CD8-positive, alpha-beta memory T cell (primary cell): ENCODE results near the gene ZNF581. TPM values are rescaled to one million over a fixed set of nuclear protein-coding genes. Genes with fewer than 3 reads are reported as not detected.

Experiments used
- CTCF ChIA-PET: fragments of 350-600 bp; sonication (Branson Sonifier 250); formaldehyde crosslinking; loops from one replicate; lab custom pipeline; 2021; ENCODE audit warnings: antibody characterized with exemption; lab: Charles Lee
- POLR2A ChIA-PET: fragments of 350-600 bp; sonication (Branson Sonifier 250); formaldehyde crosslinking; loops from one replicate; lab custom pipeline; 2021; ENCODE audit warnings: antibody characterized with exemption; lab: Charles Lee
- DNase-seq, 5 donors: peaks; one replicate each; pipeline versions ENCODE4 v3.0.0 to v3.0.0-alpha.2; 2020 to 2022; ENCODE audit warnings: mixed read lengths in 1 of 5
- H3K27ac ChIP-seq: one replicate; pipeline ENCODE4 v1.7.0; 2013; ENCODE audit warnings: low read depth, mild to moderate bottlenecking, low read length, moderate library complexity
- H3K27me3 ChIP-seq: 2 replicates; pipeline ENCODE4 v1.7.0; 2013; ENCODE audit warnings: low read length, mild to moderate bottlenecking; ENCODE audit not compliant: insufficient read depth, poor library complexity, severe bottlenecking
- H3K36me3 ChIP-seq: 2 replicates; pipeline ENCODE4 v1.7.0; 2013; ENCODE audit warnings: mild to moderate bottlenecking, low read length, moderate library complexity; ENCODE audit not compliant: insufficient read depth
- H3K4me1 ChIP-seq: 2 replicates; pipeline ENCODE4 v1.7.0; 2013; ENCODE audit warnings: mild to moderate bottlenecking, low read length, moderate library complexity; ENCODE audit not compliant: insufficient read depth
- H3K4me3 ChIP-seq: 2 replicates; pipeline ENCODE4 v1.7.0; 2013; ENCODE audit warnings: mild to moderate bottlenecking, low read length
- H3K9me3 ChIP-seq: 2 replicates; pipeline ENCODE4 v1.7.0; 2013; ENCODE audit warnings: mild to moderate bottlenecking, low read length
- H3K27ac Mint-ChIP-seq, 8 donors: one replicate each; pipeline ENCODE4 v1.8.0; 2020 to 2021; ENCODE audit warnings: mixed read lengths in 8 of 8, mild to moderate bottlenecking in 6 of 8, inconsistent platforms in 3 of 8, moderate library complexity in 3 of 8
- H3K27me3 Mint-ChIP-seq, 2 donors: one replicate each; pipeline ENCODE4 v1.8.0; 2020 to 2021; ENCODE audit warnings: mixed read lengths in 2 of 2, mild to moderate bottlenecking in 1 of 2, moderate library complexity in 1 of 2
- H3K36me3 Mint-ChIP-seq, 3 donors: one replicate each; pipeline ENCODE4 v1.8.0; 2020 to 2021; ENCODE audit warnings: mixed read lengths in 3 of 3, inconsistent platforms in 1 of 3, mild to moderate bottlenecking in 1 of 3
- H3K4me1 Mint-ChIP-seq, 3 donors: one replicate each; pipeline ENCODE4 v1.8.0; 2020 to 2021; ENCODE audit warnings: mixed read lengths in 3 of 3, inconsistent platforms in 1 of 3, mild to moderate bottlenecking in 1 of 3
- H3K4me3 Mint-ChIP-seq, 7 donors: one replicate each; pipeline ENCODE4 v1.8.0; 2020 to 2021; ENCODE audit warnings: mixed read lengths in 7 of 7, mild to moderate bottlenecking in 6 of 7, moderate library complexity in 4 of 7, inconsistent platforms in 2 of 7
- H3K9me3 Mint-ChIP-seq, 5 donors: one replicate each; pipeline ENCODE4 v1.8.0; 2020 to 2022; ENCODE audit warnings: mixed read lengths in 5 of 5, mild to moderate bottlenecking in 3 of 5, moderate library complexity in 2 of 5, inconsistent platforms in 1 of 5
- polyA plus RNA-seq: library from polyadenylated mRNA; unstranded; fragments of 300-500 nt; fragmentation: Illumina TruSeq; gene quantifications from one replicate; pipeline ENCODE4 v1.2.3, GENCODE V29; 2021
- total RNA-seq, 2 experiments: library from RNA; stranded (reverse); gene quantifications; one replicate each; pipeline ENCODE4 v1.2.3, GENCODE V29; 2021

Gene ZNF581
- total and polyA plus RNA-seq, 3 experiments from 2014 or later = 23.4 to 34.4 (median 32.8) TPM

GRCh38 chr19:55599468-55599841 lies 44.0 kb upstream of the ZNF581 start, which contains the start of gene FIZ1:
FIZ1 (minus strand) TSS chr19:55599517; CDS start chr19:55597865, 1,652 bp downstream.
- peak within 1 kb of the TSS; percentile 91 for H3K27ac ChIP-seq
- peak within 1 kb of the TSS; percentile 95 to 100 (median 98) for H3K4me3 Mint-ChIP-seq
- H3K27me3 ChIP-seq = no peaks in the 10 kb centered on the region
- no peaks in the 10 kb centered on the region for H3K9me3 ChIP-seq
- H3K4me3 ChIP-seq = peak within 1 kb of the TSS; percentile 99
- CTCF ChIA-PET = interaction anchor here (1.0 to 3.9 kb wide), 8 partner anchors 11 to 132 kb away, joined by 3 to 15 read pairs (median 4); partner anchors contain the start of gene ZNF784
- peaks cover 0 to 1% of the 10 kb centered on the region in 2 donors for H3K27me3 Mint-ChIP-seq
- POLR2A ChIA-PET = interaction anchor here (0.6 to 2.5 kb wide), 20 partner anchors 15 to 1430 kb away, joined by 3 to 34 read pairs (median 4); partner anchors contain the start of genes ISOC2, KMT5C, LENG8 and PPP6R1
- H3K36me3 Mint-ChIP-seq = peaks cover 11 to 45% (median 13%) of the 10 kb centered on the region in 3 donors
- H3K4me1 ChIP-seq = peaks cover 18% of the 10 kb centered on the region
- H3K9me3 Mint-ChIP-seq = no peaks in the 10 kb centered on the region
- peaks cover 19 to 29% (median 26%) of the 10 kb centered on the region in 3 donors for H3K4me1 Mint-ChIP-seq
- peak within 1 kb of the TSS; percentile 91 to 100 (median 98) for H3K27ac Mint-ChIP-seq
- peak; percentile 92 to 98 (median 96) for DNase-seq
- H3K36me3 ChIP-seq = peaks cover 12% of the 10 kb centered on the region

GRCh38 chr19:55599842-55600661 lies 43.4 kb upstream of the ZNF581 start, which contains the start of gene ZNF524:
ZNF524 (plus strand) TSS chr19:55600288; CDS start chr19:55602113, 1,825 bp downstream.
- H3K9me3 Mint-ChIP-seq = no peaks in the 10 kb centered on the region
- Histone ChIP-seq H3K9me3 (no peaks in the 10 kb centered on the region), H3K27ac (peak within 1 kb of the TSS; percentile 91), H3K4me3 (peak within 1 kb of the TSS; percentile 99), H3K36me3 (peaks cover 12% of the 10 kb centered on the region), H3K4me1 (peaks cover 23% of the 10 kb centered on the region), H3K27me3 (no peaks in the 10 kb centered on the region)
- ChIA-PET CTCF (interaction anchor here (1.0 to 3.9 kb wide), 4 partner anchors 19 to 133 kb away, joined by 3 to 15 read pairs (median 4); partner anchors contain the start of gene ZNF784), POLR2A (interaction anchor here (0.8 to 2.5 kb wide), 18 partner anchors 16 to 1137 kb away, joined by 3 to 34 read pairs (median 5); partner anchors contain the start of genes ISOC2, KMT5C, PPP6R1 and U2AF2)
- peak within 1 kb of the TSS; percentile 92 to 100 (median 98) for H3K27ac Mint-ChIP-seq
- H3K4me3 Mint-ChIP-seq = peak within 1 kb of the TSS; percentile 95 to 100 (median 98)
- peaks cover 8 to 41% (median 10%) of the 10 kb centered on the region in 3 donors for H3K36me3 Mint-ChIP-seq
- DNase-seq = peak; percentile 74 to 94 (median 90)
- H3K4me1 Mint-ChIP-seq = peaks cover 21 to 35% (median 32%) of the 10 kb centered on the region in 3 donors
- peaks cover 0 to 1% of the 10 kb centered on the region in 2 donors for H3K27me3 Mint-ChIP-seq

- Mint-ChIP-seq H3K4me1 (peaks cover 19 to 36% (median 32%) of the 10 kb centered on the region in 3 donors), H3K4me3 (peak overlapping the region; percentile 73 to 91 (median 88)), H3K36me3 (peaks cover 2 to 35% (median 5%) of the 10 kb centered on the region in 3 donors), H3K27me3 (peaks cover 0 to 1% of the 10 kb centered on the region in 2 donors), H3K27ac (peak overlapping the region; percentile 66 to 95 (median 82)), H3K9me3 (no peaks in the 10 kb centered on the region)
- ChIA-PET POLR2A (interaction anchor here (1.2 to 2.5 kb wide), 3 partner anchors 32 to 346 kb away, joined by 3 to 10 read pairs (median 7); partner anchors contain the start of gene ZNF628), CTCF (interaction anchor here (1.0 to 3.9 kb wide), 2 partner anchors 25 to 133 kb away, joined by 3 to 15 read pairs; partner anchors contain the start of gene ZNF784)
- H3K36me3 ChIP-seq = peaks cover 6% of the 10 kb centered on the region
- H3K4me3 ChIP-seq = peak overlapping the region; percentile 35
- no peaks in the 10 kb centered on the region for H3K27me3 ChIP-seq
- peaks cover 23% of the 10 kb centered on the region for H3K4me1 ChIP-seq
- peak overlapping the region; percentile 91 for H3K27ac ChIP-seq
- no peaks in the 10 kb centered on the region for H3K9me3 ChIP-seq
- DNase-seq = no peak
Observed at GRCh38 chr19:55600662-55601028, 42.8 kb upstream of the ZNF581 start.

- peak overlapping the region; percentile 73 to 91 (median 88) for H3K4me3 Mint-ChIP-seq
- H3K27ac ChIP-seq = peak overlapping the region; percentile 91
- peaks cover 0 to 34% (median 5%) of the 10 kb centered on the region in 3 donors for H3K36me3 Mint-ChIP-seq
- ChIA-PET POLR2A (interaction anchor here (2.5 kb wide), 1 partner anchor 347 kb away, joined by 7 read pairs; no protein-coding TSS in a partner anchor), CTCF (interaction anchor here (3.9 kb wide), 1 partner anchor 25 kb away, joined by 15 read pairs; the partner anchor contains the start of gene ZNF784)
- H3K9me3 Mint-ChIP-seq = no peaks in the 10 kb centered on the region
- H3K4me1 Mint-ChIP-seq = peaks cover 23 to 39% (median 35%) of the 10 kb centered on the region in 3 donors
- peak overlapping the region; percentile 66 to 95 (median 82) for H3K27ac Mint-ChIP-seq
- H3K27me3 ChIP-seq = no peaks in the 10 kb centered on the region
- peaks cover 2% of the 10 kb centered on the region for H3K36me3 ChIP-seq
- no peak for DNase-seq
- H3K4me1 ChIP-seq = peaks cover 26% of the 10 kb centered on the region
- peak overlapping the region; percentile 35 for H3K4me3 ChIP-seq
- H3K27me3 Mint-ChIP-seq = no peaks in the 10 kb centered on the region
- no peaks in the 10 kb centered on the region for H3K9me3 ChIP-seq
Observed at GRCh38 chr19:55601084-55601483, 42.4 kb upstream of the ZNF581 start.

GRCh38 chr19:55602104-55603001 lies 41.1 kb upstream of the ZNF581 start:
- POLR2A ChIA-PET = interaction anchor here (0.5 to 0.7 kb wide), 2 partner anchors 40 to 98 kb away, joined by 3 to 4 read pairs; no protein-coding TSS in a partner anchor
- DNase-seq = no peak
- H3K4me3 ChIP-seq = no peak overlapping the region
- Mint-ChIP-seq H3K27ac (no peak overlapping the region), H3K9me3 (no peaks in the 10 kb centered on the region), H3K27me3 (no peaks in the 10 kb centered on the region), H3K36me3 (peaks cover 0 to 33% (median 0%) of the 10 kb centered on the region in 3 donors), H3K4me3 (peak overlapping the region in 1 of 7 donors; percentile 91), H3K4me1 (peaks cover 34 to 52% (median 48%) of the 10 kb centered on the region in 3 donors)
- CTCF ChIA-PET = interaction anchor here (3.9 kb wide), 1 partner anchor 23 kb away, joined by 15 read pairs; the partner anchor contains the start of gene ZNF784
- no peaks in the 10 kb centered on the region for H3K9me3 ChIP-seq
- H3K36me3 ChIP-seq = no peaks in the 10 kb centered on the region
- no peaks in the 10 kb centered on the region for H3K27me3 ChIP-seq
- H3K4me1 ChIP-seq = peaks cover 38% of the 10 kb centered on the region
- H3K27ac ChIP-seq = no peak overlapping the region

GRCh38 chr19:55603115-55603514 lies 40.3 kb upstream of the ZNF581 start:
- no peak overlapping the region for H3K4me3 ChIP-seq
- DNase-seq = no peak
- Mint-ChIP-seq H3K9me3 (no peaks in the 10 kb centered on the region), H3K4me1 (peaks cover 42 to 59% (median 55%) of the 10 kb centered on the region in 3 donors), H3K27ac (peak overlapping the region in 2 of 8 donors; percentile 47 to 57), H3K4me3 (peak overlapping the region in 4 of 7 donors; percentile 14 to 39 (median 25)), H3K36me3 (peaks cover 0 to 39% (median 4%) of the 10 kb centered on the region in 3 donors), H3K27me3 (no peaks in the 10 kb centered on the region)
- H3K9me3 ChIP-seq = no peaks in the 10 kb centered on the region
- ChIA-PET POLR2A (no interaction called here), CTCF (no interaction called here)
- no peak overlapping the region for H3K27ac ChIP-seq
- H3K4me1 ChIP-seq = peaks cover 42% of the 10 kb centered on the region
- H3K36me3 ChIP-seq = no peaks in the 10 kb centered on the region
- no peaks in the 10 kb centered on the region for H3K27me3 ChIP-seq
